Activated T-helper 1 cell treated with anti-CD3 and anti-CD28 coated beads, Interleukin-12 subunit alpha, Interleukin-12 subunit beta, Interleukin-2, Interleukin-4 antibody, amounts not matched to agents 30 ng/mL and 10 ng/mL and 1 ng/mL, durations not matched to agents 14 hours and 24 hours and 36 hours (primary cell): ENCODE measurements around the gene TMEM91. TPM values are rescaled to one million over a fixed set of nuclear protein-coding genes. Genes with fewer than 3 reads are reported as not detected.
"Not testable (repeated sequence)": the region's sequence is repeated elsewhere in the genome, so short reads cannot be mapped to it uniquely, and the experiment has no call there.

Source experiments
- DNase-seq: peaks from one replicate; pipeline ENCODE4 v3.0.0; 2021; ENCODE audit warnings: low spot score
- H3K27ac Mint-ChIP-seq: one replicate; pipeline ENCODE4 v1.8.0; 2021; ENCODE audit warnings: mild to moderate bottlenecking, mixed read lengths
- H3K27me3 Mint-ChIP-seq: one replicate; pipeline ENCODE4 v1.8.0; 2022; ENCODE audit warnings: mild to moderate bottlenecking, moderate library complexity, mixed read lengths; ENCODE audit not compliant: insufficient read depth
- H3K36me3 Mint-ChIP-seq: one replicate; pipeline ENCODE4 v1.8.0; 2021; ENCODE audit warnings: low read depth, mixed read lengths
- H3K4me1 Mint-ChIP-seq: one replicate; pipeline ENCODE4 v1.8.0; 2021; ENCODE audit warnings: low read depth, mixed read lengths
- H3K4me3 Mint-ChIP-seq: one replicate; pipeline ENCODE4 v1.8.0; 2021; ENCODE audit warnings: mild to moderate bottlenecking, moderate library complexity, mixed read lengths
- H3K9me3 Mint-ChIP-seq: one replicate; pipeline ENCODE4 v1.8.0; 2021; ENCODE audit warnings: mixed read lengths
- intact Hi-C: fragments of 100-400 bp; cut with micrococcal nuclease; formaldehyde crosslinking; loops from one replicate; pipeline ENCODE4 v1.15.1; 2024
- total RNA-seq: library from RNA; stranded (reverse); gene quantifications from 2 replicates; pipeline ENCODE4 v1.2.3, GENCODE V29; 2022

The TMEM91 gene
- total RNA-seq, 1 donor from 2014 or later = 2.9 TPM

DNA sequence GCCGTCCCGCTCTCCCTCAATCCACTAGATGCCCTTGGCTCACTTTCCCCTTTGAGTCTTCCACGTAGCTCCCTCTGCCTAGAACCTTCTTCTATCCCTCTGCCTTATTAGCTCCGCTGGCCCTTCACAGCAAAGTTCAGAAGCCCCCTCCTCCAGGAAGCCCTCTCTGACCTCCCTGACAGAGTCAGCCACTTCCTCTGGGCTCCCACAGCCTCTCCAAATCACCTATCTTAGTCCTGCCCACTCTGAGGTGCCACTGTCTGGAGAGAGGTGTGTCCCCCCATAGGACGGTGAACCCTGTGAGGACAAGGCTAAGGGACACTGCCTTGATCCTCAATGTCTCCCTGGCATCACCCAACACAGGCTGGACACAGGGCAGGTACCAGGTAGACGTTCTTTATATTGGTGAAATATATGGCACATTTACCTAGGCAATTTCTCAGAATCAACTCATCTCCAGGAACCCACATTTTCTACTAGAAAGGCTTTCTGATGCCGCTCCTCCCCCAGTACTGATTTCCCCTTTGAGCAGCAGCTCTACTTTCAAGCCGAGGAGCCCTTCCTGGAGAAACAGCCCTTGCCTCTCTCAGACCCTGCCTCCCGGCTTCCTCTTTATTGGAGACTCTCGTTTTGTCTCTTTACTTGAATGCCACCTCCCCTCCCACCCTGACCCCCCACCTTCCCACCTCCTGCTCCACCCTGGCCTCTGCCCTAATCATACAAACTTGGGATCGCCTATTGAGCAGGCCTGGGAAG lies 19.2 kb upstream of the TMEM91 start:
- H3K27ac Mint-ChIP-seq = peak overlapping the region; percentile 82
- peaks cover 9% of the 10 kb centered on the region for H3K36me3 Mint-ChIP-seq
- peak overlapping the region; percentile 41 for H3K4me3 Mint-ChIP-seq
- intact Hi-C loops = no loop called here
- H3K4me1 Mint-ChIP-seq = peaks cover 52% of the 10 kb centered on the region
- no peaks in the 10 kb centered on the region for H3K27me3 Mint-ChIP-seq
- H3K9me3 Mint-ChIP-seq = no peaks in the 10 kb centered on the region
- DNase-seq = no peak

- H3K27me3 Mint-ChIP-seq = no peaks in the 10 kb centered on the region
- H3K4me3 Mint-ChIP-seq = no peak overlapping the region
- DNase-seq = no peak
- H3K36me3 Mint-ChIP-seq = peaks cover 9% of the 10 kb centered on the region
- H3K27ac Mint-ChIP-seq = peak overlapping the region; percentile 82
- intact Hi-C loops = no loop called here
- H3K4me1 Mint-ChIP-seq = peaks cover 53% of the 10 kb centered on the region
- H3K9me3 Mint-ChIP-seq = no peaks in the 10 kb centered on the region
Measured at GRCh38 chr19:41357746-41358145, 18.6 kb upstream of the TMEM91 start.

- Mint-ChIP-seq H3K9me3 (no peaks in the 10 kb centered on the region), H3K36me3 (peaks cover 7% of the 10 kb centered on the region), H3K4me1 (peaks cover 62% of the 10 kb centered on the region), H3K27me3 (no peaks in the 10 kb centered on the region), H3K27ac (no peak overlapping the region), H3K4me3 (no peak overlapping the region)
- DNase-seq = no peak
- intact Hi-C loops = loop anchor here (5.0 kb wide), 1 partner anchor 917 kb away; the partner anchor contains the start of gene SERTAD3
Measured at GRCh38 chr19:41359741-41360140, 16.6 kb upstream of the TMEM91 start.

GRCh38 chr19:41362143-41362847 lies 14.0 kb upstream of the TMEM91 start:
- peaks cover 42% of the 10 kb centered on the region for H3K4me1 Mint-ChIP-seq
- H3K9me3 Mint-ChIP-seq = no peaks in the 10 kb centered on the region
- intact Hi-C loops = loop anchor here (5.0 kb wide), 1 partner anchor 920 kb away; the partner anchor contains the start of gene SERTAD3
- H3K4me3 Mint-ChIP-seq = peak overlapping the region; percentile 88
- no peak overlapping the region for H3K27ac Mint-ChIP-seq
- no peak for DNase-seq
- H3K27me3 Mint-ChIP-seq = no peaks in the 10 kb centered on the region
- H3K36me3 Mint-ChIP-seq = peaks cover 2% of the 10 kb centered on the region

DNA sequence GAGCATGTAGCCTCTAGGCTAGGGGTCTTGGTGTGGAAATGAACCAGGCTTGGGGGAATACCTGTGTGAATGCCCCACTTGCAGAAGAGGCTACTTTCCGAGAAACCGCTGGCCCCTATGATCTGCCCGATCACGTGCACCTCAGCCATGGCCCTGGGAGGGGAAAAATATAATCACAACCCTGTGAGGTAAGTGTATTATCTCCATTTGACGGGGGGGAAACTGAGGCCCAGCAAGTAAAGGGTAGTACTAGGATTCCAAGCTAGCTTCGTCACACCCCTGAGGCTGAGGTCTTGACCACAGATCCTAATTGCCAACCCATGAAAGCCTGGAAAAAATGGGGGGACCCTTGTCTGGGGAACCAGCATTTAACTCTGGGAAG lies 13.0 kb upstream of the TMEM91 start:
- no peaks in the 10 kb centered on the region for H3K9me3 Mint-ChIP-seq
- no peak for DNase-seq
- intact Hi-C loops = loop anchor here (1.0 to 5.0 kb wide), 3 partner anchors 9 to 921 kb away; partner anchors contain the start of genes RAB4B and SERTAD3

DNA sequence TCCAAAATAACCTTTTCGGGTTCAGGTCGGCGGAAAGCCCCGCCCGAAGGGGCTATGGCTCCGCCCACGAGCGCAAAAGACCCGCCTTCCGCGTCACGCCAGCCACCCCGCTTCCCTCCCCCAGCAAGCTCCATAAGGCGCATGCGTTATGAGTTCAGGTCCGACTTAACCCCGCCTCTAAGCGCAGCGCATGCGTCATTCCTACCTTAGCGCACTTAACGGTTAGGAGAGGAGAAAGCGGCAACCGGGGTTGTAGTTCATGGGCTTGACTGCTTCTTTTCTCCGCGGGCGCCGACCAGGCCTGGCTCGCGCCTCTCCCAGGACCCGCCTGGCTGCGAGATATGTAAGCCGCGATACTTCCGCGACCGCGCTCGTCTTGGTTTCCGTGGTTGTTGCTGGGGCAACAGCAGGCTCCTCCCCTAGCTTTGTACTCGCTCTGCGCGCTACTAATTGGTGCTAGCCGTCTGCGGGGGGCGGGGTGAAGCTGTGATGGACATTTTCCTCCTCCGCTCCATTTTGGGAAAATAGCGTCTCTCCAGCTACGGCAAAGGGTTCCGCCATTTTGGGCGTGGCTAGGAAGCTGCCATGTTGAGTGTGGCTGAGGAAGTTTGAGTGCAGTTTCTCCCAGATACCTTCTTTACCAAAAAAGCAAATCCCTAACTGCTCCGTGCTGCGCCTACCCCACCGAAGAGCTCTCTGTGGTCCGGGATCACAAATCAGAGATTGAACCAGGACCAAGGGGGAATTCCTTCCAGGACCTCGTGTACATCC lies 12.4 kb upstream of the TMEM91 start, which contains the start of gene B9D2:
Gene B9D2 (minus strand): TSS at position 397 of the 771 bp plus-strand sequence. CDS start 630 bp downstream, outside the sequence.
- no peaks in the 10 kb centered on the region for H3K27me3 Mint-ChIP-seq

More for the DNA sequence above, 13.0 kb upstream of the TMEM91 start:
- Mint-ChIP-seq H3K27me3 (no peaks in the 10 kb centered on the region), H3K36me3 (peaks cover 2% of the 10 kb centered on the region), H3K4me1 (peaks cover 32% of the 10 kb centered on the region), H3K4me3 (peak overlapping the region; percentile 88), H3K27ac (peak overlapping the region; percentile 98)

GRCh38 chr19:41364524-41365391 lies 11.6 kb upstream of the TMEM91 start:
- no peaks in the 10 kb centered on the region for H3K27me3 Mint-ChIP-seq
- peak overlapping the region; percentile 88 for H3K4me3 Mint-ChIP-seq
- DNase-seq = no peak
- no peaks in the 10 kb centered on the region for H3K9me3 Mint-ChIP-seq
- H3K36me3 Mint-ChIP-seq = peaks cover 2% of the 10 kb centered on the region
- peak overlapping the region; percentile 98 for H3K27ac Mint-ChIP-seq
- H3K4me1 Mint-ChIP-seq = peaks cover 28% of the 10 kb centered on the region
- intact Hi-C loops = loop anchor here (1.0 to 5.0 kb wide), 5 partner anchors 14 to 922 kb away; partner anchors contain the start of genes BCKDHA, DMAC2, EXOSC5 and SERTAD3

More for the DNA sequence above, 12.4 kb upstream of the TMEM91 start, which contains the start of gene B9D2:
- DNase-seq = peak; percentile 97
- Mint-ChIP-seq H3K4me1 (peaks cover 30% of the 10 kb centered on the region), H3K36me3 (peaks cover 2% of the 10 kb centered on the region), H3K27ac (peak within 1 kb of the TSS; percentile 98), H3K9me3 (no peaks in the 10 kb centered on the region), H3K4me3 (peak within 1 kb of the TSS; percentile 88)
- intact Hi-C loops = loop anchor here (1.0 to 5.0 kb wide), 7 partner anchors 10 to 922 kb away; partner anchors contain the start of genes BCKDHA, DMAC2, EXOSC5 and RAB4B

GRCh38 chr19:41366089-41366488 lies 10.2 kb upstream of the TMEM91 start:
- H3K27ac Mint-ChIP-seq = no peak overlapping the region
- H3K4me3 Mint-ChIP-seq = peak overlapping the region; percentile 60
- no peak for DNase-seq
- H3K4me1 Mint-ChIP-seq = peaks cover 24% of the 10 kb centered on the region
- no peaks in the 10 kb centered on the region for H3K27me3 Mint-ChIP-seq
- intact Hi-C loops = no loop called here
- no peaks in the 10 kb centered on the region for H3K9me3 Mint-ChIP-seq
- H3K36me3 Mint-ChIP-seq = no peaks in the 10 kb centered on the region

- Mint-ChIP-seq H3K27ac (no peak overlapping the region), H3K4me1 (peaks cover 18% of the 10 kb centered on the region), H3K4me3 (no peak overlapping the region), H3K27me3 (no peaks in the 10 kb centered on the region), H3K9me3 (no peaks in the 10 kb centered on the region), H3K36me3 (peaks cover 3% of the 10 kb centered on the region)
- intact Hi-C loops = no loop called here
- DNase-seq = no peak
Measured at GRCh38 chr19:41367848-41368301, 8.5 kb upstream of the TMEM91 start.

DNA sequence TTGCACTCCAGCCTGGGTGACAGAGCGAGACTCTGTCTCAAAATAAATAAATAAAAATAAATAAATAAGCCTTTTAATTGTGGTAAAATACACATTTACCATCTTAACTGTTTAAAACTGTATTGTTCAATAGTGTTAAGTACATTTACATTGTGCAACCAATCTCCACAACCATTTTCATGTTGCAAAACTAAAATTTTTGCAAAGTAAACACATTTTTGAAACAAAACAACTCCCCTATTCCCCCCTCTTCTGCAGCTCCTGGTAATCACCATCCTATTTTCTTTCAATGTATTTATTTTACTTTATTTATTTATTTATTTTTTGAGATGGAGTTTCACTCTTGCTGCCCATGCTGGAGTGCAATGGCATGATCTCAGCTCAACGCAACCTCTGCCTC lies 6.6 kb upstream of the TMEM91 start:
- intact Hi-C loops = no loop called here
- Mint-ChIP-seq H3K36me3 (peaks cover 3% of the 10 kb centered on the region), H3K27ac (no peak overlapping the region), H3K4me3 (no peak overlapping the region), H3K27me3 (no peaks in the 10 kb centered on the region), H3K9me3 (no peaks in the 10 kb centered on the region), H3K4me1 (peaks cover 5% of the 10 kb centered on the region)
- no peak for DNase-seq

DNA sequence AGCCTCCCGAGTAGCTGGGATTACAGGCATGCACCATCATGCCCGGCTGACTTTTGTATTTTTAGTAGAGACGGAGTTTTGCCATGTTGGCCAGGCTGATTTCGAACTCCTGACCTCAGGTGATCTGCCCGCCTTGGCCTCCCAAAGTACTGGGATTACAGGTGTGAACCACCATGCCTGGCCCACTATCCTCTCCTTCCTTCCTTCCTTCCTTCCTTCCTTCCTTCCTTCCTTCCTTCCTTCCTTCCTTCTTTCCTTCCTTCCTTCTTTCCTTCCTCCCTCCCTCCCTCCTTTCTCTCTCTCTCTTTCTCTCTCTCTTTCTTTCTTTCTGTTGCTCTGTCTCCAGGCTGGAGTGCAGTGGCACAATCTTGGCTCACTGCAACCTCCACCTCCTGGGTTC lies 5.2 kb upstream of the TMEM91 start:
- H3K4me1 Mint-ChIP-seq, DNase-seq, H3K9me3 Mint-ChIP-seq, H3K27me3 Mint-ChIP-seq, H3K27ac Mint-ChIP-seq, H3K4me3 Mint-ChIP-seq, intact Hi-C loops, H3K36me3 Mint-ChIP-seq: not testable (repeated sequence)
